ENCODE measurements around the gene C4orf51. TPM values are rescaled to one million over a fixed set of nuclear protein-coding genes. Genes with fewer than 3 reads are reported as not detected.

C4orf51 gene
- total RNA-seq, 4 donors from 2014 or later, result not detected

DNA sequence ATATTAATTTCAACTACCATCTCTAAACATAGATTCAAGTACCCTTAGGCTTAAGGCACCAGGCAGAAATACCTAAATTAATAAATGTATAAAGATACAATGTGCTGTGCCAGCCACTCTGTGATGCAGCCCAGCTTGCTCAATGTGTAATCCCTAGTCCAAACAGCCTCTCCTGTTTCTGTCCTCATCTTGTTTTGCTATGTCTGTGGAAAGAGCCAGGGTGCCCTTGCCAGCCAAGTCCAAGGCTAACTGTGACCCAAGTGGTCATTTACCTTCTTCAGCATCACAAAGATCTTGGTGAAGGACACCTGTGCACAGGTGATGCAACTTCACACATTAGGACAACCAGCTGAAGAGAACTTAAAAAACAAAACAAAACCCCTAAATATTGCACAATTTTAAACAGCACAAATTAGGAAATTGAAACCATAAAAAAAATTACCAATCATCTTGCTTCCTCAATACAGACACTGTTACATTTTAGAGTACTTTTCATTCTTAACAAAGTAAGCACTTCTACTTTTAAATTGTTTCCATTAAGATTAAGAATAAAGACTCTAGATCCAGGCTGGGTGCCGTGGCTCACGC lies 89.6 kb downstream of the C4orf51 start:
- Histone ChIP-seq H3K4me1 (no peaks in the 10 kb centered on the region), H3K36me3 (peaks cover 0 to 51% of the 10 kb centered on the region in 2 donors), H3K9me3 (no peaks in the 10 kb centered on the region), H3K27me3 (no peaks in the 10 kb centered on the region), H3K27ac (no peak overlapping the region), H3K4me3 (no peak overlapping the region)
- TF ChIP-seq EP300 (IDR thresholded peaks at IDR 0.05), result no peak
- no peak for TF ChIP-seq POLR2A (IDR thresholded peaks at IDR 0.05)
- no peak for TF ChIP-seq POLR2AphosphoS5 (IDR thresholded peaks at IDR 0.05)
- TF ChIP-seq, protein P1, sequence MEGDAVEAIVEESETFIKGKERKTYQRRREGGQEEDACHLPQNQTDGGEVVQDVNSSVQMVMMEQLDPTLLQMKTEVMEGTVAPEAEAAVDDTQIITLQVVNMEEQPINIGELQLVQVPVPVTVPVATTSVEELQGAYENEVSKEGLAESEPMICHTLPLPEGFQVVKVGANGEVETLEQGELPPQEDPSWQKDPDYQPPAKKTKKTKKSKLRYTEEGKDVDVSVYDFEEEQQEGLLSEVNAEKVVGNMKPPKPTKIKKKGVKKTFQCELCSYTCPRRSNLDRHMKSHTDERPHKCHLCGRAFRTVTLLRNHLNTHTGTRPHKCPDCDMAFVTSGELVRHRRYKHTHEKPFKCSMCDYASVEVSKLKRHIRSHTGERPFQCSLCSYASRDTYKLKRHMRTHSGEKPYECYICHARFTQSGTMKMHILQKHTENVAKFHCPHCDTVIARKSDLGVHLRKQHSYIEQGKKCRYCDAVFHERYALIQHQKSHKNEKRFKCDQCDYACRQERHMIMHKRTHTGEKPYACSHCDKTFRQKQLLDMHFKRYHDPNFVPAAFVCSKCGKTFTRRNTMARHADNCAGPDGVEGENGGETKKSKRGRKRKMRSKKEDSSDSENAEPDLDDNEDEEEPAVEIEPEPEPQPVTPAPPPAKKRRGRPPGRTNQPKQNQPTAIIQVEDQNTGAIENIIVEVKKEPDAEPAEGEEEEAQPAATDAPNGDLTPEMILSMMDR (IDR thresholded peaks at IDR 0.05), result no peak
- ATAC-seq, result no peak
- 89% methylated on average over 2 of the region's 2 CpGs; no CpG with 5 or more reads in 1 of the 2 donors for WGBS, 2 donors (ENCODE audit: low coverage in 1 of 2)

DNA sequence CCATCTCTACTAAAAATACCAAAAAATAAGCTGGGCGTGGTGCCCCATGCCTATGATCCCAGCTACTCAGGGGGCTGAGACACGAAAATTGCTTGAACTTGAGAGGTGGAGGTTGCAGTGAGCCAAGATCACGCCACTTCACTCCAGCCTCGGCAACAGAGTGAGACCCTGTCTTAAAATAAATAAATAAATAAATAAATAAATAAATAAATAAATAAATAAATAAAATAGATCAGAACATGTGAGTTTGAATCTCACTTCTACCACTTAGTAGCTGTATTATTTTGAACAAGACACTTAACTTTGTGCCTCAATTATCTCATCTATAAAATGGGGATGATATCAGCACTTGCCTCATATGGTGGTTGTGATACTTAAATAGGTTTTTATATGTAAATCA lies 90.2 kb downstream of the C4orf51 start:
- no peaks in the 10 kb centered on the region for H3K4me1 ChIP-seq
- H3K36me3 ChIP-seq, result peaks cover 0 to 51% of the 10 kb centered on the region in 2 donors
- no peaks in the 10 kb centered on the region for H3K27me3 ChIP-seq
- WGBS, 2 donors (ENCODE audit: low coverage in 1 of 2), result 88% methylated on average over 4 of the region's 4 CpGs; no CpG with 5 or more reads in 1 of the 2 donors
- TF ChIP-seq POLR2AphosphoS5 (IDR thresholded peaks at IDR 0.05), result no peak
- TF ChIP-seq, protein P1 (IDR thresholded peaks at IDR 0.05), result no peak
- no peak for TF ChIP-seq POLR2A (IDR thresholded peaks at IDR 0.05)
- no peak for TF ChIP-seq EP300 (IDR thresholded peaks at IDR 0.05)
- no peaks in the 10 kb centered on the region for H3K9me3 ChIP-seq
- H3K4me3 ChIP-seq, result no peak overlapping the region
- ATAC-seq, result no peak
- no peak overlapping the region for H3K27ac ChIP-seq

DNA sequence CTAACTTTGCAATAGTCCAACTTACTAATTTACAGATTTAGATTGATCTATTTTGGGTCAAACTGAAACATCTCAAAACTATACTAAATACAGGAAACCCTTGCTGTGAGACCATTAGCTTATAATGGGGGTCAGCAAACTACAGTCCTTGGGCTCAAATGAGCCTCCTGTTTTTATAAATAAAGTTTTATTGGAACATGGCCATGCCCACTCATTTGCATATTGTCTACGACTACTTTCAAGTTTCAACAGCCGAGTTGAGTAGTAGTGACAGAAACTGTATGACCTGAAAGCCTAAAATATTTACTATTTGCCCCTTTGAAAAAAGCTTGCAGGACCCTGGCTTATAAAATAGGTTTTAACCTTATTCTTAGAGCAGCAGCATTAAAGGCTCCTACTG lies 92.4 kb downstream of the C4orf51 start:
- TF ChIP-seq POLR2A (IDR thresholded peaks at IDR 0.05) (no peak), POLR2AphosphoS5 (IDR thresholded peaks at IDR 0.05) (no peak), EP300 (IDR thresholded peaks at IDR 0.05) (no peak)
- TF ChIP-seq, protein P1 (IDR thresholded peaks at IDR 0.05), result no peak
- H3K27me3 ChIP-seq, result no peaks in the 10 kb centered on the region
- ATAC-seq, result no peak
- no peaks in the 10 kb centered on the region for H3K9me3 ChIP-seq
- WGBS, 2 donors (ENCODE audit: low coverage in 1 of 2), result 94% methylated on average over 2 of the region's 2 CpGs; no CpG with 5 or more reads in 1 of the 2 donors
- H3K27ac ChIP-seq, result no peak overlapping the region
- peaks cover 0 to 41% of the 10 kb centered on the region in 2 donors for H3K36me3 ChIP-seq
- no peak overlapping the region for H3K4me3 ChIP-seq
- no peaks in the 10 kb centered on the region for H3K4me1 ChIP-seq

DNA sequence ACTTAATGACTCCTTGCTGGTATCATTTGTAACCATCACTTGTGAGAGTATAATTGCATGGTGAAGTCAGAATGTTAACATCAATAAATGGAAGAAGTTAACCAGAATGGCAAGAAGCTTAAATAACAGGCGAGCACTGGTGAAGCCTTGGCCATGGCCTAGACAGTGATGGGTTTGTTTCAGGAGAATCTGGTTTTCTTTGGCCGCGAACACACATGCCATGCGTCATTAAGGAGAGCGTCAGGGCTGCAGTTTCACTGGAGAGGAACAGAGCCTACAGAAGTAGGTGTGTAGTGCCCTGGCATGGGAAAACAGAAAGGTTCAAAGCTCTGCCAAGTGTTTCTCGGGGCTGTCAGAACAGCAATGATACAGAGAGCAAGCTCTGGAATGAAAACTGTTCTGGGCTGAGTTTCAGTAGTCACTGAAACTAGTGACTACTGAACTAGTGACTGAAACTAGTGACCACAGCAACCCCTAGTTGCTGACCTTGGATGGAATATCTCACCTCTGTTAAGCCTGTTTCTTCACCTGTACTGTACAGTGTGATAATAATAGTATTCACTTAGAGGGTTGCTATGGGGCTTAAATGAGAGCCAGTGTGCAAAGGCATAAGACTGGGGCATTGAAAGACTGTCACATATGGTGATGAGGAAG lies 93.8 kb downstream of the C4orf51 start:
- peak overlapping the region in 3 of 4 donors; percentile 47 to 67 (median 59) for H3K27ac ChIP-seq
- WGBS, 2 donors (ENCODE audit: low coverage in 1 of 2), result 58 to 67% methylated on average over 3 to 4 of the region's 6 CpGs
- TF ChIP-seq POLR2A (IDR thresholded peaks at IDR 0.05) (no peak), POLR2AphosphoS5 (IDR thresholded peaks at IDR 0.05) (peak; percentile 47)
- no peaks in the 10 kb centered on the region for H3K9me3 ChIP-seq
- no peaks in the 10 kb centered on the region for H3K4me1 ChIP-seq
- no peaks in the 10 kb centered on the region for H3K27me3 ChIP-seq
- peaks cover 0 to 45% of the 10 kb centered on the region in 2 donors for H3K36me3 ChIP-seq
- no peak overlapping the region for H3K4me3 ChIP-seq
- ATAC-seq, result peak; percentile 71

DNA sequence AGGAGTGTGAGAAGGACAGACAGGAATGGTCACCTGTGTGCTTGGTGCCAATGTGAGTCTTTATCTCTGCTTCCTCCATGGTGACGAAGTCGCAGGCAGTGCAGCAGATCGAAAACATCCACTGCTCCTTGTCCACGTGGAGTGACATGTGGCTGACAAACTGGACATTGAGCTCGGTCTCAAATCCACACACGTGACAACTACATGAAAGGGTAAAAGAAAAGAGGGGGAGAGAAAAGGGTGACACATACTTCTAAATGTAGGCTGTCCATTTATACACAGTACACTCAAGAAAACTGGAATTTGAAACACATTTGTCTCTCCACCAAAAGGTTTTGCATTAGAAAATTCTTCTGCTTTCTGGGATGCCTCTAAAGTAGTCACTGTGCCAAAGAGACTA lies 94.5 kb downstream of the C4orf51 start:
- TF ChIP-seq POLR2AphosphoS5 (IDR thresholded peaks at IDR 0.05), result no peak
- TF ChIP-seq POLR2A (IDR thresholded peaks at IDR 0.05), result no peak
- no peak for TF ChIP-seq EP300 (IDR thresholded peaks at IDR 0.05)
- TF ChIP-seq, protein P1 (IDR thresholded peaks at IDR 0.05), result no peak
- Histone ChIP-seq H3K27me3 (no peaks in the 10 kb centered on the region), H3K4me3 (no peak overlapping the region), H3K36me3 (peaks cover 0 to 52% of the 10 kb centered on the region in 2 donors), H3K9me3 (no peaks in the 10 kb centered on the region), H3K27ac (peak overlapping the region in 3 of 4 donors; percentile 47 to 67 (median 59)), H3K4me1 (no peaks in the 10 kb centered on the region)
- ATAC-seq, result no peak
- WGBS, 2 donors (ENCODE audit: low coverage in 1 of 2), result 94 to 100% methylated on average over 3 to 5 of the region's 6 CpGs
